Measurements from ENCODE around the gene SH2B3.
A peak's percentile ranks its signal among the peaks of the same experiment; 100 is the strongest.
"Not testable (repeated sequence)": the region's sequence is repeated elsewhere in the genome, so short reads cannot be mapped to it uniquely, and the experiment has no call there.

The SH2B3 gene

GRCh38 chr12:111405859-111406473, at the start of gene SH2B3:
SH2B3 (plus strand) TSS chr12:111405923; CDS start chr12:111418146, 12,223 bp downstream.
- DNase-seq (ENCODE audit: insufficient read length, low spot score) (no peak), FAIRE-seq (no peak)

- DNase-seq (ENCODE audit: insufficient read length, low spot score) = no peak
- no peak for FAIRE-seq
These were observed 46.4 kb upstream of the SH2B3 start for GRCh38 chr12:111359231-111359913.

GRCh38 chr12:111359914-111360276, 45.8 kb upstream of the SH2B3 start:
- FAIRE-seq = no peak
- no peak for DNase-seq (ENCODE audit: insufficient read length, low spot score)

- no peak for DNase-seq (ENCODE audit: insufficient read length, low spot score)
These were observed 45.3 kb upstream of the SH2B3 start for GRCh38 chr12:111360325-111360930.

GRCh38 chr12:111361073-111361716, 44.5 kb upstream of the SH2B3 start:
- DNase-seq (ENCODE audit: insufficient read length, low spot score) (no peak), FAIRE-seq (no peak)

More at GRCh38 chr12:111360325-111360930, 45.3 kb upstream of the SH2B3 start:
- no peak for FAIRE-seq

- no peak for FAIRE-seq
- DNase-seq (ENCODE audit: insufficient read length, low spot score) = no peak
These were observed 43.8 kb upstream of the SH2B3 start for GRCh38 chr12:111361717-111362576.

GRCh38 chr12:111362687-111363475, 42.8 kb upstream of the SH2B3 start:
- no peak for DNase-seq (ENCODE audit: insufficient read length, low spot score)
- FAIRE-seq = no peak

GRCh38 chr12:111363578-111363977, 42.1 kb upstream of the SH2B3 start:
- FAIRE-seq = no peak
- no peak for DNase-seq (ENCODE audit: insufficient read length, low spot score)

- FAIRE-seq (no peak), DNase-seq (ENCODE audit: insufficient read length, low spot score) (no peak)
These were observed 39.6 kb upstream of the SH2B3 start for GRCh38 chr12:111366075-111366474.

- FAIRE-seq (no peak), DNase-seq (ENCODE audit: insufficient read length, low spot score) (no peak)
These were observed 39.1 kb upstream of the SH2B3 start for GRCh38 chr12:111366583-111366982.

GRCh38 chr12:111367661-111368221, 38.0 kb upstream of the SH2B3 start:
- DNase-seq (ENCODE audit: insufficient read length, low spot score) (no peak), FAIRE-seq (no peak)

- FAIRE-seq (no peak), DNase-seq (ENCODE audit: insufficient read length, low spot score) (no peak)
These were observed 37.4 kb upstream of the SH2B3 start for GRCh38 chr12:111368291-111368787.

GRCh38 chr12:111368788-111369495, 36.8 kb upstream of the SH2B3 start, which contains the start of gene PHETA1:
PHETA1 (minus strand) TSS chr12:111369095; CDS start chr12:111363427, 5,668 bp downstream.
- peak; percentile 93 for DNase-seq (ENCODE audit: insufficient read length, low spot score)
- FAIRE-seq = peak; percentile 85

GRCh38 chr12:111369496-111370220, 36.1 kb upstream of the SH2B3 start:
- FAIRE-seq (no peak), DNase-seq (ENCODE audit: insufficient read length, low spot score) (no peak)

GRCh38 chr12:111373231-111373630, 32.5 kb upstream of the SH2B3 start:
- not testable (repeated sequence) for FAIRE-seq; DNase-seq (ENCODE audit: insufficient read length, low spot score)

GRCh38 chr12:111377440-111377839, 28.3 kb upstream of the SH2B3 start:
- no peak for FAIRE-seq

GRCh38 chr12:111379942-111380554, 25.7 kb upstream of the SH2B3 start:
- FAIRE-seq (no peak), DNase-seq (ENCODE audit: insufficient read length, low spot score) (no peak)

More at GRCh38 chr12:111377440-111377839, 28.3 kb upstream of the SH2B3 start:
- DNase-seq (ENCODE audit: insufficient read length, low spot score) = no peak

Data from GM19239 (cell line).